HL-60 (cell line): ENCODE measurements around the gene GLI2.

Experiments
- DNase-seq, 2 experiments: peaks; one replicate each; pipeline ENCODE4 v3.0.0-alpha.2; 2010 to 2020; ENCODE audit warnings: low read depth in 1 of 2, low spot score in 1 of 2
- H3K27ac ChIP-seq: fragments of 250-450 bp; sonication (Bioruptor Pico); replicated peaks from 2 replicates; pipeline ENCODE4 v1.5.1; 2020; ENCODE audit warnings: mild to moderate bottlenecking, moderate library complexity
- H3K27me3 ChIP-seq: fragments of 250-450 bp; sonication (Bioruptor Pico); 2 replicates; pipeline ENCODE4 v1.5.1; 2021; ENCODE audit warnings: mild to moderate bottlenecking, moderate library complexity; ENCODE audit not compliant: insufficient read depth, poor library complexity, severe bottlenecking
- H3K4me3 ChIP-seq: replicated peaks from 2 replicates; pipeline ENCODE4 v1.5.1; 2011; ENCODE audit warnings: mild to moderate bottlenecking, control low read depth, low read length; ENCODE audit not compliant: insufficient read depth
- CTCF ChIP-seq: IDR thresholded peaks from one replicate; pipeline ENCODE4 v1.5.1; 2011; ENCODE audit warnings: low read length, control low read depth, inconsistent platforms; ENCODE audit not compliant: insufficient read depth
- GABPA ChIP-seq: IDR thresholded peaks from 2 replicates; pipeline ENCODE4 v1.6.1; 2012; ENCODE audit warnings: low read depth
- POLR2AphosphoS5 ChIP-seq: IDR thresholded peaks from 2 replicates; pipeline ENCODE4 v1.6.1; 2012; ENCODE audit warnings: low read depth
- REST ChIP-seq: IDR thresholded peaks from 2 replicates; pipeline ENCODE4 v1.6.1; 2012; ENCODE audit warnings: low read depth; ENCODE audit not compliant: insufficient replicate concordance
- SPI1 ChIP-seq: IDR thresholded peaks from 2 replicates; pipeline ENCODE4 v1.6.1; 2012; ENCODE audit warnings: low read depth, mild to moderate bottlenecking, borderline replicate concordance

GLI2 gene

GRCh38 chr2:120778244-120778643 is 42.6 kb downstream of the GLI2 start:
- H3K4me3 ChIP-seq: no peak overlapping the region
- H3K27ac ChIP-seq: no peak overlapping the region
- peaks cover 2% of the 10 kb centered on the region for H3K27me3 ChIP-seq
- TF ChIP-seq GABPA (no peak), REST (no peak), POLR2AphosphoS5 (no peak), CTCF (no peak), SPI1 (no peak)
- DNase-seq: no peak

GRCh38 chr2:120779781-120780283 is 44.2 kb downstream of the GLI2 start:
- TF ChIP-seq SPI1 (no peak), GABPA (no peak), CTCF (no peak), REST (no peak), POLR2AphosphoS5 (no peak)
- Histone ChIP-seq H3K27me3 (peaks cover 2% of the 10 kb centered on the region), H3K4me3 (no peak overlapping the region), H3K27ac (no peak overlapping the region)
- no peak for DNase-seq

- DNase-seq: no peak
- no peak overlapping the region for H3K27ac ChIP-seq
- TF ChIP-seq POLR2AphosphoS5: no peak
- TF ChIP-seq GABPA: no peak
- TF ChIP-seq SPI1: no peak
- no peak for TF ChIP-seq CTCF
- TF ChIP-seq REST: no peak
- H3K4me3 ChIP-seq: no peak overlapping the region
- H3K27me3 ChIP-seq: peaks cover 2% of the 10 kb centered on the region
These were observed 44.7 kb downstream of the GLI2 start for GRCh38 chr2:120780402-120780801.
